Hematopoietic multipotent progenitor cell treated with erythropoietin and hydrocortisone succinate and interleukin-3 and kit ligand, for 6 days (in vitro differentiated cells): Measurements from ENCODE around the gene CHODL.

Experiments used
- DNase-seq: peaks from one replicate; pipeline ENCODE4 v3.0.0-alpha.2; 2015

CHODL gene

GRCh38 chr21:18244671-18245463 is at the start of gene CHODL:
CHODL (plus strand) TSS chr21:18244833; CDS start chr21:18245224, 391 bp downstream.
- peak; percentile 15 for DNase-seq

- DNase-seq: peak; percentile 19
These were observed 39.7 kb upstream of the CHODL start for GRCh38 chr21:18204931-18205330.

GRCh38 chr21:18218331-18218730 is 26.3 kb upstream of the CHODL start:
- DNase-seq: no peak

GRCh38 chr21:18220498-18220897 is 24.1 kb upstream of the CHODL start:
- no peak for DNase-seq

GRCh38 chr21:18222346-18222745 is 22.3 kb upstream of the CHODL start:
- DNase-seq: no peak

GRCh38 chr21:18228060-18228739 is 16.4 kb upstream of the CHODL start:
- DNase-seq: no peak

GRCh38 chr21:18235545-18235944 is 9.1 kb upstream of the CHODL start:
- DNase-seq: no peak

- DNase-seq: no peak
These were observed 883 bp downstream of the CHODL start for GRCh38 chr21:18245464-18245967.

GRCh38 chr21:18248171-18248570 is 3.5 kb downstream of the CHODL start:
- DNase-seq: no peak

- DNase-seq: no peak
These were observed 5.0 kb downstream of the CHODL start for GRCh38 chr21:18249672-18250071.

GRCh38 chr21:18251065-18251464 is 6.4 kb downstream of the CHODL start:
- no peak for DNase-seq

- DNase-seq: no peak
These were observed 7.6 kb downstream of the CHODL start for GRCh38 chr21:18252256-18252655.

- no peak for DNase-seq
These were observed 8.0 kb downstream of the CHODL start for GRCh38 chr21:18252680-18253079.

GRCh38 chr21:18253221-18253620 is 8.6 kb downstream of the CHODL start:
- DNase-seq: no peak

GRCh38 chr21:18253799-18254198 is 9.2 kb downstream of the CHODL start:
- no peak for DNase-seq

- no peak for DNase-seq
These were observed 21.3 kb downstream of the CHODL start for GRCh38 chr21:18265944-18266343.

GRCh38 chr21:18267496-18267895 is 22.9 kb downstream of the CHODL start:
- DNase-seq: no peak

- DNase-seq: no peak
These were observed 24.3 kb downstream of the CHODL start for GRCh38 chr21:18268906-18269305.

- no peak for DNase-seq
These were observed 25.2 kb downstream of the CHODL start for GRCh38 chr21:18269856-18270255.

- no peak for DNase-seq
These were observed 28.8 kb downstream of the CHODL start for GRCh38 chr21:18273400-18273799.

- no peak for DNase-seq
These were observed 29.7 kb downstream of the CHODL start for GRCh38 chr21:18274370-18274769.

- no peak for DNase-seq
These were observed 31.1 kb downstream of the CHODL start for GRCh38 chr21:18275781-18276180.

GRCh38 chr21:18285379-18285778 is 40.7 kb downstream of the CHODL start:
- no peak for DNase-seq

- no peak for DNase-seq
These were observed 45.2 kb downstream of the CHODL start for GRCh38 chr21:18289876-18290275.
